Panc1 (cell line): ENCODE results near the gene CHST15.

Source experiments
- POLR2AphosphoS5 ChIP-seq: IDR thresholded peaks from 2 replicates; pipeline ENCODE4 v1.6.1; 2012; ENCODE audit warnings: mild to moderate bottlenecking, low read depth, low read length, moderate library complexity
- SIN3A ChIP-seq: IDR thresholded peaks from 2 replicates; pipeline ENCODE4 v1.6.1; 2012; ENCODE audit warnings: low read depth, mild to moderate bottlenecking, low read length, moderate library complexity, borderline replicate concordance; ENCODE audit not compliant: insufficient read depth
- TCF7L2 ChIP-seq: IDR thresholded peaks from 2 replicates; pipeline ENCODE4 v1.6.1; 2011; ENCODE audit warnings: mild to moderate bottlenecking, low read depth, low read length, inconsistent platforms
- TF ChIP-seq, protein P1 (sequence below): fragments of 450-650 bp; IDR thresholded peaks from 2 replicates; pipeline ENCODE4 v1.5.1; 2017; ENCODE audit warnings: mild to moderate bottlenecking
- TF ChIP-seq, protein P2 (sequence below), 2 experiments: IDR thresholded peaks; 2 replicates each; pipeline ENCODE4 v1.6.1; 2011 to 2012; ENCODE audit warnings: low read depth in 2 of 2, control low read depth in 1 of 2, low read length in 1 of 2, mild to moderate bottlenecking in 1 of 2, moderate library complexity in 1 of 2; ENCODE audit not compliant: insufficient read depth in 1 of 2

DNA sequence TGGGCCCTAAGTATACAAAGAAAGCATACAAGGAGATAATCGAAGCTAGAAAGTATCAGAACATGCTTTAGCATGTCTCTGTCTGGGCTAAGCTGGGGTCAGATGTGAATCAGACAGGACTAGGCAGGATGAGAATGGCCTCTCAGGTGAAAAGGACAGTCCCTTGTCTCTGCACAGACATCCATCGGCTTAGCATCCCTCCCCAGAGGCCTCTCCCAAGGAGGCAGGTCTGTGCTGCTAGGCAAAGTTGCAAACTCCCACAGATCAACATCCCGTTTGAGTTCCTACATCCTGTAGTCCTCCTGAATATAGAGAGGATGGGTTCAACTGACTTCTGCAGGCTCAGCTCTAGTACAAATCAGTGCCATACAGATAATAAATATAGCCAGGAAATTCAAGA, 24.5 kb downstream of the CHST15 start:
- no peak for TF ChIP-seq POLR2AphosphoS5
- TF ChIP-seq, protein P1, sequence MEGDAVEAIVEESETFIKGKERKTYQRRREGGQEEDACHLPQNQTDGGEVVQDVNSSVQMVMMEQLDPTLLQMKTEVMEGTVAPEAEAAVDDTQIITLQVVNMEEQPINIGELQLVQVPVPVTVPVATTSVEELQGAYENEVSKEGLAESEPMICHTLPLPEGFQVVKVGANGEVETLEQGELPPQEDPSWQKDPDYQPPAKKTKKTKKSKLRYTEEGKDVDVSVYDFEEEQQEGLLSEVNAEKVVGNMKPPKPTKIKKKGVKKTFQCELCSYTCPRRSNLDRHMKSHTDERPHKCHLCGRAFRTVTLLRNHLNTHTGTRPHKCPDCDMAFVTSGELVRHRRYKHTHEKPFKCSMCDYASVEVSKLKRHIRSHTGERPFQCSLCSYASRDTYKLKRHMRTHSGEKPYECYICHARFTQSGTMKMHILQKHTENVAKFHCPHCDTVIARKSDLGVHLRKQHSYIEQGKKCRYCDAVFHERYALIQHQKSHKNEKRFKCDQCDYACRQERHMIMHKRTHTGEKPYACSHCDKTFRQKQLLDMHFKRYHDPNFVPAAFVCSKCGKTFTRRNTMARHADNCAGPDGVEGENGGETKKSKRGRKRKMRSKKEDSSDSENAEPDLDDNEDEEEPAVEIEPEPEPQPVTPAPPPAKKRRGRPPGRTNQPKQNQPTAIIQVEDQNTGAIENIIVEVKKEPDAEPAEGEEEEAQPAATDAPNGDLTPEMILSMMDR, result no peak
- TF ChIP-seq, protein P2, sequence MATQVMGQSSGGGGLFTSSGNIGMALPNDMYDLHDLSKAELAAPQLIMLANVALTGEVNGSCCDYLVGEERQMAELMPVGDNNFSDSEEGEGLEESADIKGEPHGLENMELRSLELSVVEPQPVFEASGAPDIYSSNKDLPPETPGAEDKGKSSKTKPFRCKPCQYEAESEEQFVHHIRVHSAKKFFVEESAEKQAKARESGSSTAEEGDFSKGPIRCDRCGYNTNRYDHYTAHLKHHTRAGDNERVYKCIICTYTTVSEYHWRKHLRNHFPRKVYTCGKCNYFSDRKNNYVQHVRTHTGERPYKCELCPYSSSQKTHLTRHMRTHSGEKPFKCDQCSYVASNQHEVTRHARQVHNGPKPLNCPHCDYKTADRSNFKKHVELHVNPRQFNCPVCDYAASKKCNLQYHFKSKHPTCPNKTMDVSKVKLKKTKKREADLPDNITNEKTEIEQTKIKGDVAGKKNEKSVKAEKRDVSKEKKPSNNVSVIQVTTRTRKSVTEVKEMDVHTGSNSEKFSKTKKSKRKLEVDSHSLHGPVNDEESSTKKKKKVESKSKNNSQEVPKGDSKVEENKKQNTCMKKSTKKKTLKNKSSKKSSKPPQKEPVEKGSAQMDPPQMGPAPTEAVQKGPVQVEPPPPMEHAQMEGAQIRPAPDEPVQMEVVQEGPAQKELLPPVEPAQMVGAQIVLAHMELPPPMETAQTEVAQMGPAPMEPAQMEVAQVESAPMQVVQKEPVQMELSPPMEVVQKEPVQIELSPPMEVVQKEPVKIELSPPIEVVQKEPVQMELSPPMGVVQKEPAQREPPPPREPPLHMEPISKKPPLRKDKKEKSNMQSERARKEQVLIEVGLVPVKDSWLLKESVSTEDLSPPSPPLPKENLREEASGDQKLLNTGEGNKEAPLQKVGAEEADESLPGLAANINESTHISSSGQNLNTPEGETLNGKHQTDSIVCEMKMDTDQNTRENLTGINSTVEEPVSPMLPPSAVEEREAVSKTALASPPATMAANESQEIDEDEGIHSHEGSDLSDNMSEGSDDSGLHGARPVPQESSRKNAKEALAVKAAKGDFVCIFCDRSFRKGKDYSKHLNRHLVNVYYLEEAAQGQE (IDR thresholded peaks at IDR 0.05; ENCODE audit: insufficient read depth in 1 of 2, low read depth in 2 of 2, low read length in 1 of 2), result no peak
- TF ChIP-seq SIN3A, result no peak
- TF ChIP-seq TCF7L2, result no peak
